Stimulated activated CD8-positive, alpha-beta memory T cell treated with anti-CD3 and anti-CD28 coated beads, Interleukin-15, amount 100 ng/mL, for 4 hours (primary cell): ENCODE data around the gene PHF2.

Source experiments
- DNase-seq, 2 donors: peaks; one replicate each; pipeline ENCODE4 v3.0.0-alpha.2; 2020; ENCODE audit warnings: low read depth in 2 of 2

Gene PHF2

DNA sequence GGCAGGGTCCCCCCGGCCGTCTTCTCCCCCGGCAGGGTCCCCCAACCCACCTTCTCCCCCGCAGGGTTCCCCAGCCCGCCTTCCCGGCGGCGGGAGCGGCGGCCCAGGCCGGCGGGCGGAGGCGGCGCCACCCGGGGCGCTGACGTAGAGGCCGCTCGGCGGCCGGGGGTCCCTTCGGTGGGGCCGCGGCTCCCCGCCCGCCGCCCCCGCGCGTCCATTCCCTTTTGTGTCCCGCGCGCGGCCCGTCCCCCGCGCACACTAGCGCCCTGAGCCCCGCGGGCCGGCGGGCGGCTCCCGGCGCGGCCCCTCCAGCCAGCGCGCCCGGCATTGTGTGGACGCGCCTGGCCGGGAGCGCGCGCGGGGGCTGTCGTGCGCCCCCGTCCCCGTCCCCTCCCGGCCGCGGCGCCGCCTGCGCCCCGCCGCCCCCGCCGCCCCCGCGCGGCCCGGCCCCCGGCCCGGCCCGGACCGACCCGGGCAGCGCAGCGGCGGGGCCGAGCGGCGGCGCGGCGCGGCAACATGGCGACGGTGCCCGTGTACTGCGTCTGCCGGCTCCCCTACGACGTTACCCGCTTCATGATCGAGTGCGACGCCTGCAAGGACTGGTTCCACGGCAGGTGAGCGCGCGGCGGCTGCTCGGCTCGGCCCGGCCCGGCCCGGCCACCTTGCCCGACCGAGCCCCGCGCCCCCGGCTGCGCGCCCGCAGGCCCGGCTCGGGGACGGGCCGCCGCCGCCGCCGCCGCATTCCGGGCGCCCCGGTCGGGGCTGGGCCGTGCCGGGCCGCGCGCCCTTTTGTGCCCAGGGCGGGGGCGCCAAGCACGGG is at the start of gene PHF2:
Gene PHF2 (plus strand): TSS at position 327 of the 820 bp plus-strand sequence. CDS start 190 bp downstream, at position 517.
- no peak for DNase-seq

DNA sequence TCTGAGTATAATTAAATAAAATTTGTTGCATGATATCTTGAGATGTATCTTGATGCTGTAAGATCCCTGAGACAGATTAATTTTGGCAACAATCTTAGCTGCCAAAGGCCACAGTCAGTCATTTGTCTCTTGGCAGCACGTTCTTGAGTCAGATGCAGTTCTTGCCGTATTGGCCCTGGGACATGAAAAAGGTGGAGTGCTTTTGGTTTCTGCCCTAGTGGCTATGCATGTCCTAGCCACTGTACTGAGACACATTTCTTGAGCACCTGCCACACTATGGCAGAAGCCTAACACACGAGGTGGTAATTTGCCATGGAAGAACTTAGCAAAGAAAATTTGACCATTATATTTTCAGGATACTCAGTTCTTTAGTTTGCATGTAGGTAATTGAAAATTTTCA is 45.0 kb upstream of the PHF2 start:
- no peak for DNase-seq

DNA sequence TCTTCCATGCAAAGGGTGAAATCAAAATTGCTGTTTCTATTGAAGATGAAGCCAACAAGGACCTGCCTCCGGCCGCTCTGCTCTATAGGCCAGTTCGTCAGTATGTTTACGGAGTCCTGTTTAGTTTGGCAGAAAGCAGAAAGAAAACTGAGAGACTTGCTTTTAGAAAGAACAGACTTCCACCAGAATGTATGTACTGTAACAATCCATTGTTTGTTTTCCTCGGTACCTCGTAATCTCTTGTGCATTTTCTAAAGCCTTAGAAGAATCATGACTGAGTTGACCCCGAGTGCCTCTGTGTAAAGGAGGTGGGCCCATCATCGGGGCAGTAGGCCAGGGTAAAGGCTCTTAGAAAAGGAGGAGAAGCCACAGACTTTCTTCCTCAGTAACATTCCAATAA is 44.2 kb upstream of the PHF2 start:
- DNase-seq, result no peak

DNA sequence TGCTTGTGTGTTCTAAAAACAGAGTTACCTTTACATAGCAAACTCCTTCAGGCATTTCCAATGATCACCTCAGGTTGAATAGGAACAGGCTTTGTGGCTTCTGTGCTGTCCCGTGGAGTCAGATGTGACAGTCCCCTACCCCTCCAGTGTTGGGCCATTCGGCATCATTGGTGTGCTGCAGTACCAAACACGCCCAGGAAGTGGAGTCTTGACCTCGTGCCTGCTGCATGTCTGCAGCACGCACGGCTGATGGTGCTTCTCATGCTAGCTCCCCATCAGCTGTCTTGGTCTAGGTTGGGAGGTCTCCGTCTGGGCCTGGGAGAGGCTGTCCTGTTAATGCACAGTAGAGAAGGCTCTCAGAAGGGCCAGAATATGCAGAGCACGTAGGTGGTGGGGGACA is 42.5 kb upstream of the PHF2 start:
- no peak for DNase-seq

DNA sequence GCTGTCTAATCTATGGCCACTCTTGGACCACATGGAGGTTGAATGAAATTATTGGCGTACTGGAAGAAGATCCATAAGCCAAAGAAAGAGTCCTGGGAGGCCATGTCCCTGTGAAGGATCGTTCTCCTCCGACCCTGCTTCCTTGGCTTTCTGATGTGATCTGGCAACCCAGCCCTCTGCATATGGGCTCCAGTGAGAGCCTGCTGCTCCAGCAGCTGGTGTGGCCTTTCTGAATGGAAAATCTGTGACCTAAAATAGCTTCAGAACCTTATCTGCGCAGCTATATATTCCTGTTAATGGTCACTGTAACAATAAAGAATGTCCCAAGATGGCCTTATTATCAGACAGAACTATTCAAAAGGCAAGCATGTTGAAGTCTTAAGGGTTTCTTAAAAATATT is 40.2 kb upstream of the PHF2 start:
- DNase-seq, result no peak

DNA sequence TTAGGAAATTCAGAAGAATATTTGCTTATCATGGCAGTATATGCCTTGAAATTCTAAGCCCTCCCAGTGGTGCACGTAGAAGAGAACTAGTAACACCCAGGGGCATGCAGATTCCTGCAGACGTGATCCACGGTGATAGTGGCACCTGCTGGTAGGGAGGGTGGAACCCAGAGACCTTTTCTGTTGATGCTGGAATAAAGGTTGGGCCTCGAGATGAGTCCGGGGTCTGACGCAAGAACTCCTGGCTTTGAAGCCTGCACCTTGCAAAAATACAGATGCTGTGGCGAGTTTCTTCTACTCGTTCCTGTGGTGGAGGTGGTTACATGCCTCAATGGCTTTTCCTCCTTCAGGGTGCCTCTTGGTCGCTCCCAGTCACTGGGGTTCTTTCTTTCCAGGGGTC is 39.5 kb upstream of the PHF2 start:
- no peak for DNase-seq

DNA sequence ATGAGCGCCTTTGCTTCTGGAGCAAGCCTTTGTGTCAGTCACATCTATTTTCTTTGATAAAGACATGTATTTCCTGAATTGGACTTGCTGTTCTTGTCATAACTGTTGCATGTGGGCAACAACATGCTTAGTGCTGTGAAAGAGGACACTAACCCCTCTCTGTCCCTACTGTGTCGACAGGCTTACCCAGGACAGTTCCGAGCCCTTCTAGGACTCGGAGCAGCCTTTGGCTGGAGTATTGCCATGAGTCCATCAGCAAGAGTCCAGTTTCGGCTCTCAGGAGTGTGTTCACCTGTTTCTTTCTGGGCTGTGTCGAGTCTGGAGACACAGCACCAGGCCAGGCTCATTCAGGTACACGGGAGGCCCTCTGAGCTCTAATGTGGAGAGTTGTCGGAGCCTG is 36.1 kb upstream of the PHF2 start:
- DNase-seq, result no peak

DNA sequence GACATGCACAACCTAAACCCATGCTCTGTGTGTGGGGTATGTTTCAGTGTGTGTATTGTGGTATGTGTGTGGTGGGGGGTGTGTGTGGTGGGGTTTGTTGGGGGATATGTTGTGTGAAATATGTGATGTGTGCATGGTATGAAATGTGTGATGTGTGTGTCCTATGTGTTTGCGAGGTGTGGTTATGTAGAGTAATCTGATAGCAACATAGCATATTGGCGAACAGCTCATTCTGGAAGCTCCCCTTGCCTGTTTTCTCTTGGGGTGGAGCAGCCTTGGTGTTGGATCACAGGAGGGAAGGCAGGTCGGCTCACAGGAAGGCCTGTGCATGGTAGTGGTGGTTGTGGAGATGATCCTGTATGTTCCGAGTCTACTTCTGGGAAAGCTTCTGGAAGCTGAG is 35.4 kb upstream of the PHF2 start:
- no peak for DNase-seq

DNA sequence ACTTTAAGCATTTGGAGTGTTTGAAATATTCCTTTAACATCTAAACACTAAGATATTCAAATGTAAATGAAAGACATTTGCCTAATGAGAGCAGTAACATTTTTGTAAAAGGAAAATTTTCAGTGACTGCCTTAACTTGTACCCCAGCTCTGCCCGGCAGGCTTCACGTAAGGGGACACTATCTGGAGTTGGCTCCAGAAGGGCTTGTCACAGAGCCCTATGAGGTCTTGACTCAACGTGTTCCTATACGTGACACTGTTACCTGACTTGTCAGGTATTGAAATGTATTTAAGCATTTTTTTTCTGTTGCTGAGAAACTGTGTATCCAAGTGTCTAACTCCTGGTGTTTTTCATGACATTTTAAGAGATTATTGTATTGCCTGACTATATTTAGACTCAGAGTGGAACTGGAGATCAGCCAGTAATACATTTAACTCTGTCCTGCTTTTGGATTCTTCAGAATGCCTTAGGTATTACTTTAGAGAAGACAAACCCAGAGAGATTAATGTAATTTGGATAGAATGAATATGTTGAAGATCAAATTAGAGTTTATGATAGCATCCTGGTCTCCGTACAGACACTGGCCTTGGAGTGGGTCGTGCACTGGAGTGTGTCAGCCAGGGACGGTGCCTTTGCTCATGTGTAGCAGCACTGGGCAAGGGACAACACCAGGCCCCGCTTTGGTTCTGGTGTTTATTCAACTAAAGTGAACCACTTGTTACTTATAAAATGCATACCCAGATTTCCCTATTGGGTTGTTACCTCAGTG is 34.6 kb upstream of the PHF2 start:
- no peak for DNase-seq

DNA sequence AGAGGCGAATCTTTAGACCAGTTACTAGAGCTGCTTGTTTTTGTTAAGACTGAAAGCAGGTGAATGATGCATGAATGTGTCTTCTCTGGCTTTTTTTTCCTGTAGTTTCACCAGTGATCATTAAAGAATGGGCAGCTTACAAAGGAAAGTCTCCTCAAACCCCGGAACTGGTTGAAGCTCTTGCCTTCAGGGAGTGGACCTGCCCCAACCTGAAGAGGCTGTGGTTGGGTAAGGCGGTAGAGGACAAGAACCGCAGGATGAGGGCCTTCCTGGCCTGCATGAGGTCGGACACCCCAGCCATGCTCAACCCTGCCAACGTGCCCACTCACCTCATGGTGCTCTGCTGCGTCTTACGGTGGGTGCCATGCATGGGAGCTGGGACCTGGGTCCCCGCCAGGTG is 33.3 kb upstream of the PHF2 start:
- no peak for DNase-seq

DNA sequence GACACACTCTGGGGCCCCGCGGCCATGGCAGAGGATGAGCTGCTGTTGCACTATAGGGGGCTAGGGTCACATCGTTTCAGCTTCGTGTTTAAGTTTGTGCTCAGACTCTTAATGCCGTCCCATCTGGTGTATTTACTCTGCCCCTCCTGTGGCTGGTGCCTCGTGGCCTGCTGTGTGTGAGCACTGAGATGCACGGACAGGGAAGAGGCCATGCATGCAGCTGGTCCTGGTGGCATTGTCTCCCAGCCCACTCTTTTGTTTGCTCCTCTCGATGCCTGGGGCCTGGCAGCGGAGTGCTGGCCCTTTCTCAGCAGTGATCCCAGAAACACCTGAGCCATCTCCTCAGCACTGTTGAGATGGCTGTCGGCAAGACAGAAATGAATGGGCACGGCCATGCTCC is 30.0 kb upstream of the PHF2 start:
- DNase-seq, result no peak

DNA sequence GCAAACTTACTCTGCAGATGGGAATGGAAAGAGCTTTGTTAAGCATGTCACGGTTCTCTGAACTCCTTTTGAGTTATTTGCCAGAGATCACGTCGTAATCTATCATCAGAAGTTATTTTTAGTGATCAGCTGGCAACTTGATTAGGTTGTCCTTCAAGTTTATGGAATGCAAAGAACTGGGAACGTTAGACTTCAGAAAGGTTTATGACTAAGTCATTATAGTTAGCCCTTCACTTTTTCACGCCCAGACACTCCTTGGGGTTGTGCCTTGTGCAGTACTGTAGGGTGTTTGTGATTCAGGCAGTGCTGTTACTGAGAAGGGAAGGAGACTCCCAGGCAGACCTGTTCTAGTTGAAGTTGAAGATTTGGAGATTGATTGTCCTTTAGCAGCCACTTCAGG is 26.8 kb upstream of the PHF2 start:
- DNase-seq, result no peak

DNA sequence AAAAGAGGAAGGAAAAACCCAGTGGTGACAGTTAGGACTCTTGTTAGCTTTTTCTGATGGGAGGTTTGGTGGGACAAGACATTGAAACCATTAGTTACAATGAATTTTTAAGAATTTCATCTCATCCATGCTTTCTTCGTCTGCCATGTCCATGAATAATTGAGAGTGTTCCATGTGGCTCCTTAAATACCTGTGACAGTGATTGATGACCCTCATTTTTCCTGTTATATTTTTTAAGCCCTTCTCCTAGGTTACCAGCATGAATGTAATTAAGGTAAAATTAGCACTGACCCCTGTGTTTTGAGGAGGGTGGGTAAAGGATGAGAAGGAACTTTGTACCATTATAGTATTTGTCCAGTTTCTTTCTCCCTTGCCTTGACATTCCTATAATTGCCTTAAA is 23.5 kb upstream of the PHF2 start:
- no peak for DNase-seq

DNA sequence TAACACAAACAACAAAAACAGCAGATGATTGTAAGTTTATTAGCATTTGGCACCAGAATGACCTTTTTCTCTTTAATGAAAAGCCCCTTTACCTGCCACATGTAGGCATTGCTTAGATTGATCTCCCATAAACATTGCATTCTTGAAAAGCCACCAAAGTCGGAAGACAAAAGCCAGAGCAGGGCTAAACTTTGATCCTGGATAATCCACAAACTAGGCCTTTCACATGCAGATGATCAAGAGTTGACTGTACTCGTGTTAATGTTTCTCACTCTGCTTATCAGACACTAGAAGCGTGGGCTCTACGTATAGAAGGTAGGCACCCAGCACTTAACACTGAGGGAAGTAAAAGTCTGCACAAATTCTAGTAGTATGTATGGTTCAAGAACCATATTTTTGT is 21.0 kb upstream of the PHF2 start:
- no peak for DNase-seq

DNA sequence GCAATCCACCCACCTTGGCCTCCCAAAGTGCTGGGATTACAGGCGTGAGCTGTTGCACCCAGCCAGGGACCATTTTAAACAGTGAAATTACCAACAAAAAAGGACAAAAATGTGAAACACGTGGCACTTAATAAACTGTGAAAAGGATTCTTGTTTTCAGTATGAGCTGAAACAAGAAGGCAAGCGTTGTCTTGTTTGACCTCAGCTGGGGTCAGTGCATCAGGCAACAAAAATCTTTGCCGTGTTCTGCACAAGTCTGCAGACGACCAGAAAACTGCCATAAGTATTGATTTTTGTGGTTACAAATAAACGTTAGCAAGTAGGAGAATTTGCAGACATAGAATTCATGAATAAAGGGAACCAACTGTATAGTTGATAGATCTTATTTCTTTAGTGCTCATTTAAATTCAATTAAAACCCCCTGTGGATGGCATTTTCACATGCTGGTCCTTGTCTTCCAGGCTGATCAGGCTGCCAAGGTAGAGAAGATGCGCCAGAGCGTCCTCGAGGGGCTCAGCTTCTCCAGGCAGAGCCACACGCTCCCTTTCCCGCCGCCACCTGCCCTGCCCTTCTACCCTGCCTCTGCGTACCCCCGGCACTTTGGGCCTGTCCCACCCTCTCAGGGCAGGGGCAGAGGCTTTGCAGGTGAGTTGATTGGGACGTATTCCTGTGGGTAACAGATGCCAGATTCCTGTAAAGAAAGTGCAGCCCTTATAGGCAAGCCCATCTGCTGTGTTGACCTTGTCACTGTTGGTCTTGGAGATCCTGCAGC is 18.8 kb upstream of the PHF2 start:
- no peak for DNase-seq

DNA sequence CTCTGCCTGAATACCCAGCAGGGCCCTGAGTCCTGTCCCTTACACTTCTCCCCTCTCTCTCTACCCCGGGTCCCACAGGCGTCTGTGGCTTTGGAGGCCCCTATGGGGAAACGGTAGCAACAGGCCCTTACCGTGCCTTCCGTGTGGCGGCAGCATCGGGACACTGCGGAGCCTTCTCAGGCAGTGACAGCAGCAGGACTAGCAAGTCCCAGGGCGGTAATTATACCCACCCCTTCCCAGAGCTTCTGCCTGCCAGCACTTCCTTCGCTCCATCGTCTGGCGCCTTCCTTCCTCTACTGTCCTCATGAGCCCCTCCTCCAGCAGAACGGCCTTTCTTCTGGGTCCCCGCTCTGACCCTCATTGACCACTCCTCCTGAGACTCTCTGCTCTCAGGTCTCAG is 17.9 kb upstream of the PHF2 start:
- DNase-seq, result no peak

DNA sequence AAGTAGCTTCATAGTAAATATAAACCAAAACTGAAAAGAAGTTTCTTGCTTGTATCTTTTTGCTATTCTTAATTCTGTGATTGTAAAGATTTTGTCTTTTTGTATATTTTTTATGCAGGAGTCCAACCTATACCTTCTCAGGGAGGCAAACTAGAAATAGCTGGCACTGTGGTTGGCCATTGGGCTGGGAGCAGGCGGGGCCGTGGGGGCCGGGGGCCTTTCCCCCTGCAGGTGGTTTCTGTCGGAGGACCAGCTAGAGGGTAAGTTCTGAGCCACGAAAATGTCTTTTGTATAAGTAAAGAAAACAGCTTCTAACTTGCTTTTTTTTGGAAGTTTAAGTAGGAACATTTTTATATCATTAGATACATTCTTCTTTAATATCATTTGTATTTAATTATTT is 15.4 kb upstream of the PHF2 start:
- DNase-seq, result no peak

DNA sequence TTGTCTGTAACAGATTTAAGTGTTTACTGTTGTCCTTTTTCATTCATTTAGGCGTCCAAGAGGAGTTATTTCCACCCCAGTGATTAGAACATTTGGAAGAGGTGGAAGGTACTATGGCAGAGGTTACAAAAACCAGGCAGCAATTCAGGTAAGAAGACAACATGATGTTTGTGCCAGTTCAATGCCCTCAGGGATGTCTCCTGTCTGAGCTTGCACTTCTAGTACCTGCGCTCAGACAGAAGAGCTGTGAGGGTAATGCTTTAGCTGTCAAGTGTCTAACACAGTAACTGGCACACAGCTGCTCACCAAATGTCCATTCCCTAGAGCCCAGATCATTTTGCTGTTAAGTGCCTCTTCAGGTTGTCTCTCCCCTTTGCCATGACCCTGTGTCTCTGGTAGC is 14.2 kb upstream of the PHF2 start:
- no peak for DNase-seq

DNA sequence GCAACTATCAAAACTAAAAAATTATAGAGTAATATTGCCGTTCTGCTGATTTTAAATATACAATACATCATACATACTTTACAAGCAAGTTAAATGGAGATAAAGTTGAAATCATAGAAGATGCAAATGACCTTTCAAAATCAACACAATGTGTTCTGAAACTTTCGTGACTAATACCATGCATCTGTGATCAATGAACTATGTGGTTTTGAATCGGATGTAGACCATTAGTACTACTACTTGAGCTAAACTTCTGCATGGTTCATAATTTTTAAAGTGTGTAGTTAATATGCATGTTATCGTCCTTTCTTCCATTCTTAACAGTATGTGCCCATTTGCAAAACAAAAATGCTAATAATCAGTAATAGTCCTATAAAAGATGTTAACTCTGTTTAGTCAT is 11.3 kb upstream of the PHF2 start:
- no peak for DNase-seq

DNA sequence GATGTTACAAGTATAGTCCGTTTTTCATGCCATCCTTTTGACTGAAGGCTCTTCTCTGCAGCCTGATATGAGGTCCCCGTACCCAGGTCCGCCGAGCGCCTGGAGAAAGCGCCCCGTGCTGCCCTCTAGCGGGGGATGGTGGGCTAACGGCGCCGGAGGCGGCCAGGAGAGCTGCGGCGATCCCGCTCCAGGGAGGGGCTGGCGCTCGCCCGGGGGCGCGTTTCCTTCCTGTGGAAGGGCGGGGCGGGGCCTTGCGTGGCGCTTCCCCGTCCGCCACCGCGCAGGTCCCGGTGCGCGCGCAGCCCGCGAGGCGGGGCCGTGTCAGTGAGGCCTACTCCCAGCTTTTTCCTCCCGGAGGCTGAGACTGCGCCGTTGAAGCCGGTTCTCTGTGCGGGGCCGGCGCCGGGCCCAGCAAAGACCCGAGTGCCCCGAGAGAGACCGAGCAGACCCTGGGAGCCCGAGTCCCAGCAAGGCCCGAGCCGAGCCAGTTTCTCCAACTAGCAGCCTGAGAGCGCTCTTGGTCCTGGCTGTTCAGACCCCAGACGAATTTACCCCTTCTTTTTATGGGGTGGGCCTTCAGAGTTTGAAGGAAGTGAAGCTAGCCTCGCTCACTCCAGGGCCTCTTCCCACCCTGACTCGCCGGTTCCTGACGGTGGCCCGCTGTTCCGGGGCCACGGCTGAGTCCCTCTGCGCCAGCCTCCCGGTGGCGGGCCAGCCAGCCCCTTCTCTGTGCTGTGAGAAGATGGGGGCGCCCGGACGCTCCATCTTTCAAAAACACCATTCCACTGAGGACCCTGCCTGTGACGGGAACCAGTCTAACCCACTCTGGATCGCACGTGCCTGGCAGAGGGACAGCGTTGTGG is 9.7 kb upstream of the PHF2 start:
- DNase-seq, result peak; percentile 96 to 98

DNA sequence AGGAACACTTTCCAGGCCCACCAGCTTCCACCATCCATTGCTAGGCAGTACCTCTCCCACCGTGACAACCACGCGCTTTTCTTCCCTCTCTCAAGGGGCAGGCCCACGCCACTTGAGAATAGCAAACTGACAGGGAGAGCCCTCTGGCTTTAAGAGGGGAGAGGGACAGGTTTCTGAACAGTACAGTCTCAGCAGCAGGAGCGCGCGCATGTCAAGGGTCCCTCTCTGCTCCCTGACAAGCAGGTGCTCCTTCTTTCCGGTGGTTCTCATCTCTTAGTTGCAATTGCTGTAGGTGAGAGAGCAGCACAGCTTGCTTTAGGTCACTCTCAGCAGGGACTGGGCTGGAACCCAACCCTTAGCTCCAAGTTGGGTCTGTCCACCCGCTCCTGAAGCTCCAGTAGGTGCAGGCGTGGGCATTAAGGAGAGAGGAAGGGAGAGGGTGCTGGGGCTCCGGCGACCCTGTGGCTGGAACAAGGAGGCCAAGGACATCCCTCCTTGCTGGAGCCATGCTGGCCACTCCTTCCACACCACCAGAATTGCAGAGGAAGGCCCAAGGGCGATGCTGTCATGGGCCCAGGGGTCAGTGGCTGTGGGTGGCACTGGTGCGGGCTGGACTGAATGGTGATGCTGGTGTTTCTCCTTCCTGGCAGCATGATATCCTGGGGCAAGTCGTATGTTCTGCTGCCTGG is 9.0 kb upstream of the PHF2 start:
- DNase-seq, result no peak
